CD4-positive, alpha-beta T cell treated with Interleukin-15 for 4 hours (primary cell): Measurements from ENCODE around the gene ELL.

Experiments used
- DNase-seq: peaks from one replicate; pipeline ENCODE4 v3.0.0-alpha.2; 2020; ENCODE audit warnings: low spot score

ELL gene

GRCh38 chr19:18433735-18434398, 88.0 kb downstream of the ELL start:
- DNase-seq = no peak

- DNase-seq = no peak
Observed at GRCh38 chr19:18433015-18433691, 88.7 kb downstream of the ELL start.

- DNase-seq = no peak
Observed at GRCh38 chr19:18432275-18433014, 89.4 kb downstream of the ELL start.

GRCh38 chr19:18431351-18432197, 90.3 kb downstream of the ELL start:
- no peak for DNase-seq

GRCh38 chr19:18430417-18431144, 91.3 kb downstream of the ELL start:
- no peak for DNase-seq

- no peak for DNase-seq
Observed at GRCh38 chr19:18429717-18430416, 92.0 kb downstream of the ELL start.

- peak; percentile 90 for DNase-seq
Observed at GRCh38 chr19:18428787-18429674, 92.8 kb downstream of the ELL start.

GRCh38 chr19:18428173-18428786, 93.6 kb downstream of the ELL start:
- no peak for DNase-seq

- no peak for DNase-seq
Observed at GRCh38 chr19:18427743-18428113, 94.1 kb downstream of the ELL start.

- DNase-seq = no peak
Observed at GRCh38 chr19:18427080-18427742, 94.7 kb downstream of the ELL start.

- no peak for DNase-seq
Observed at GRCh38 chr19:18426416-18426767, 95.5 kb downstream of the ELL start.

- DNase-seq = no peak
Observed at GRCh38 chr19:18425515-18426415, 96.1 kb downstream of the ELL start.

GRCh38 chr19:18424890-18425514, 96.9 kb downstream of the ELL start:
- DNase-seq = no peak

GRCh38 chr19:18424122-18424889, 97.6 kb downstream of the ELL start:
- no peak for DNase-seq

- DNase-seq = no peak
Observed at GRCh38 chr19:18423258-18424020, 98.4 kb downstream of the ELL start.
